PFSK-1 (cell line): ENCODE measurements around the gene GPS2.

ENCODE experiments used
- FOXP2 ChIP-seq: optimal IDR thresholded peaks from 2 replicates; pipeline ENCODE3; 2011; ENCODE audit warnings: borderline replicate concordance, control low read depth, inconsistent platforms; ENCODE audit not compliant: insufficient read depth; ENCODE audit errors: extremely low read length, extremely low read depth
- POLR2AphosphoS5 ChIP-seq: IDR thresholded peaks from 2 replicates; pipeline ENCODE4 v1.6.1; 2012; ENCODE audit warnings: low read depth, mild to moderate bottlenecking, control low read depth, low read length, moderate library complexity
- REST ChIP-seq, 2 experiments: IDR thresholded peaks; 2 replicates each; pipeline versions ENCODE4 v1.6.1 to v1.8.0; 2011 to 2012; ENCODE audit warnings: low read depth in 2 of 2, low read length in 2 of 2, control low read depth in 1 of 2, inconsistent platforms in 1 of 2, mild to moderate bottlenecking in 1 of 2, moderate library complexity in 1 of 2; ENCODE audit not compliant: insufficient read depth in 1 of 2
- SIN3A ChIP-seq: IDR thresholded peaks from 2 replicates; pipeline ENCODE4 v1.6.1; 2012; ENCODE audit warnings: mild to moderate bottlenecking, low read length, moderate library complexity, borderline replicate concordance; ENCODE audit not compliant: insufficient read depth
- TAF1 ChIP-seq: IDR thresholded peaks from 2 replicates; pipeline ENCODE4 v1.6.1; 2012; ENCODE audit warnings: low read length, control low read depth, borderline replicate concordance; ENCODE audit not compliant: insufficient read depth

- TF ChIP-seq TAF1: no peak
- TF ChIP-seq POLR2AphosphoS5: no peak
- no peak for TF ChIP-seq SIN3A
- TF ChIP-seq REST (IDR thresholded peaks at IDR 0.05; ENCODE audit: insufficient read depth in 1 of 2, low read depth in 2 of 2, low read length in 2 of 2): no peak
- no peak for TF ChIP-seq FOXP2
Observed at GRCh38 chr17:7325031-7325528, 9.9 kb upstream of the GPS2 start.
